HL-60/S4 treated with phorbol 12-myristate 13-acetate at 8.2 ng/mL for 4 days and 3 days (cell line): ENCODE results near the gene COLEC11.
"Not testable (repeated sequence)": the region's sequence is repeated elsewhere in the genome, so short reads cannot be mapped to it uniquely, and the experiment has no call there.

Source experiments
- in situ Hi-C: fragments of 300-500 bp; cut with MboI; formaldehyde crosslinking; loops from 2 replicates; pipeline ENCODE4 v1.15.0; 2022; ENCODE audit warnings: low sequenced_read_pairs

The COLEC11 gene

DNA sequence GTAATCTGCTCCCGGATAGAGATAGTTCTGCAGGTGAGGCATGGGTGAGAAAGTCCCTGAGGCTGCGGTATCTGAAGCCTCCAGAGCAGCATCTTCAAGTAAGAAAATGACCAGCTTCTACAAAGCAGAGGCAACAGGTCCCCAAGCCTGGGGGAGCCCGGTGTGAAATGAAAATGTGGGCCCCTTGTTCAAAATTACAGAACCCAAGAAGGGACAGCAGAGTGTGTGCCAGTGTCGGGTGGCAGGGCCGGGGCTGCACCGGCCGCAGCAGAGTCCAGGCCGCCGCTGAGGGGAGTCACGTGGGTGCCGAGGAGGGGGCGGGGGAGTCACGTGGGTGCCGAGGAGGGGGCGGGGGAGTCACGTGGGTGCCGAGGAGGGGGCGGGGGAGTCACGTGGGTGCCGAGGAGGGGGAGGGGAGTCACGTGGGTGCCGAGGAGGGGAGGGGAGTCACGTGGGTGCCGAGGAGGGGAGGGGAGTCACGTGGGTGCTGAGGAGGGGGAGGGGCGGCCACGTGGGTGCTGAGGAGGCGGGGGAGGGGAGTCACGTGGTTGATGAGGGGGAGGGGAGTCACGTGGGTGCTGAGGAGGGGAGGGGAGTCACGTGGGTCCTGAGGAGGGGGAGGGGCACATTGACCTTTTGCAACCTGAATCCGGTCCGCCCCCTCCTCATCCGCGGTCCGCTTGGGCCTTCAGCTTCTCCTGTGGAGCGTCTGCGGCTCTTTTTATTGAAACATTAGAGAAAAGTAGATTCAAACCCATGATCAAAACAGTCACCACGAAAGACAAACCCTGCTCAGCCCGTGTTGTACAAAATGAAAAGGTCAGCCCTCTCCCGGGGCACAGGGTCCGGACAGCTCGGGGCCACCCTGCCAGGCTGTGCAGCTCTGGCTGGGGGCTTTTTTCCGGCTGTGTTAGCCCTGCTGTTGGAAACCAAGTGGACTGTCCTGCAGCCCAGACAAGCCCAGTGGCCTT, 10.4 kb downstream of the COLEC11 start:
- in situ Hi-C loops: no loop called here

DNA sequence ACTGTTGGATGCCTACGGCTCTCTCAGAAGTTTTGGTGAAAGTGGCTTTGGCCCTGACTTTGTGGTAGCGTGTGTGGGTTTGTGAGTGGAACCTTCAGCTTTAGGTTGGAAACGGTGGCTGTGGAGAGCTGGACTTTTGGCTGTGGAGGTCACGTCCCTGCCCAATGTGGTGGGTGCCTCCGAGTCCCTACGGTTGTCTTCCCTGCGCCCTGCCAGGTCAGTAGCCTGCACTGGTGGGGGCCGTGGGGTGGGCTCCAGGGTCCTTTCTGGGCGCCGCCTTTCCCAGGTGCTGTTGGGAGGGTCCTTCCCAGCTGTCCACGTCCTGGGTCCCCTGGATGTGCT, 11.1 kb downstream of the COLEC11 start:
- in situ Hi-C loops: no loop called here

DNA sequence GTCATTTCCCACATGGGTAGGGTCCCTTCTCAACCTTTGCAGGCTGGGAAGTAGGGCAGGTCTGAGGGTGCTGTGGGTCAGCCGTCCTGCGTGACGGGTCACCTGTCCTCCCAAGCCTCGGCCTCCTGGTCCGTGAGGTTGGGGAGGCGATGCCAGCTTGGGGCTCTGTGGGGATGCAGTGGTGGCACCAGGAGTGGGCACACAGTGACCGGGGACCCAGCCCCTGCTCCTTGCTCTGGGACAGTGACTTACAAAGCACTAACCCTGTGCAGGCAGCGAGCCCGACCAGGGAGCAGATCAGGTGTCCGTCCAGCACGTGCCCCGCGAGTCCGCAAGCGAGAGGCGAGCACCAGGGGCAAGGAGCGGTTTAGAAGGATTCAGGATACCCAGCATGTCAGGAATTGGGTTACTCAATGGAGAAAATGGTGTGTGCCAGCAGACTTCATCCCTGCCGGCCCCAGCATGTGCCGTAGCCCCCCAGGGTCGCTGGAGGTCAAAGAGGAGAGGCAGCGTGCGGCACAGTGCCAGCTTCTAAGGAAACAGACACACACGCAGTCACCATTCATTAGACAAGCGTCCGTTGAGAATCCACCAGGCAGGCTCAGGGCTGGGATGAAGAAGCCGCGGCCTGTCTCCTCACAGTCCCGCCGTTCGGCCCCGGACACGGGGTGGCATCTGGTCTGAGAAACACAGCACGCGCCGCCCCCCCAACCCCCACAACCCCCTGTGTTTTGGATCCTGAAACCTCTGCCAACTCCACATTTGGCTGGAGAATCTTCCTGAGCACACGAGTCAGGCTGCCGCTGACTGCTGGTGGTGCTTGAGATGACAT, 11.7 kb downstream of the COLEC11 start:
- in situ Hi-C loops: no loop called here

DNA sequence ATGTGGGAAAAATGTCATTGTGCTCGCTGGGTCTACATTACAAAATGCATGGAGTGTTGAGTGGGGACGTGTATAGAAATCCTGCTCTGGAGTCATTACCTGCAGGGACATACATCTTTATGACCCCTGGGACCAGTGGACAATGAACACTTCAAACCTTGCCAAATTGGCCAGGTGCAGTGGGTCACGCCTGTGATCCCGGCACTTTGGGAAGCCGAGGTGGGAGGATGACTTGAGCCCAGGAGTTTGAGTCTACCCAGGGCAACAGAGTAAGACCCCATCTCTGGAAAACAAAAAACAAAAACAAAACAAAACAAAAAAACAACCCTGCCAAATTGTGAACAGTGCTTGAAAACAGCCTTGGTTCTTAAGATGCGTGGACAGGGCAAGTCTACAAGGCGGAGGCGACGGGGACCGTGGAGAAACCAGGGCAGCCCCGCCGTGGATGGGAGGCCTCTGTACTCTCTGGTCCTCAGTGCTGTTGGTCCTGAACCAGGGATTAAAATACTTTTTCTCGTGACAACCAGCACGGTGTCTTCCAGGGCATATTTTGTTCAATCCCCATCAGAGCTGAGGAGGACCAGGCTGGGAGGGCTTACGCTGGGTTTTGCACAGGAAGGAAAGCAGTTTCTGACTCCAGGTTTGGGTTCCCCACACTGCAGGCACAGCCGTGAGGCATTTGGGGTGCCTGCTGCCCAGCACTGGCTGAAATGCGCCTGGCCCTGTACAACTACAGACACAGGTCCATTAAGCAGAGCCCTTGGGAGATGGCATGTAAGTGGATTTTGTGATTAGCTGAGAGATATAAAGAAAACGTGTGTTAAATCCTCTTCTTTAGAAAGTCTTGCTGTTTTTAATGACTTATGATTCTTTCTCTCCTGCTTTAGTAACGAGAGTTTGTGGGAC, 13.7 kb downstream of the COLEC11 start:
- in situ Hi-C loops: no loop called here

GRCh38 chr2:3609279-3609673, 14.4 kb downstream of the COLEC11 start:
- in situ Hi-C loops: not testable (repeated sequence)

GRCh38 chr2:3610415-3610814, 15.5 kb downstream of the COLEC11 start:
- in situ Hi-C loops: no loop called here

DNA sequence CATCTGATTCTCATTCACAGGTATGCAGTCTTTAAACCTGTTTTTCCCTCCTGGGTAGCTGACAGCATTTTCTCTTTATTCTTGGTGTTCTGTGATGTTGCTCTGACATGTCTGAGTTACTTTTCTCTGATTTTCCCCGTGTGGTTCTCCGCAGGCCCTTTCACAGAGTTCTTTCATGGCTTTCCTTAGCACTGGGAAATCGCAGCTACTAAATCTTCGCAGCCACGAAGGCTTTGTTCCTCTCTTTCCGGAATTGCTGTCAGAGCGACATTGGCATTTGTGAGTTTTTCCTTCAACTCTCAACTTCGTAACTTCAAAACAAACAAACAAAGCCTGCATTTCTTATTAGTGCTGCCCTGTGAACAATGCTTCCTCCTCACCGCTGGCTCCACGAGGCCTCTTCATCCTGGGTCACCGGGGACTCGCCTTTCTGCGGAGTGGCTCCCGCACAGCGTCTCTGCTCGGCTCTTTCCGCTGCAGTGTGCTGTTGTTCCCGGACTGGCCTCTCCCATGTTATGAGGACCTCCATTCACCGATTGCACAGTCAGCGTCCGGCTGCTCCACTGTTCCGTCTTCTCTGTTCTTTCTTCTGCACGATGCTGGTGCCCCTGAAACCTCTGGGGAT, 16.1 kb downstream of the COLEC11 start:
- in situ Hi-C loops: no loop called here

DNA sequence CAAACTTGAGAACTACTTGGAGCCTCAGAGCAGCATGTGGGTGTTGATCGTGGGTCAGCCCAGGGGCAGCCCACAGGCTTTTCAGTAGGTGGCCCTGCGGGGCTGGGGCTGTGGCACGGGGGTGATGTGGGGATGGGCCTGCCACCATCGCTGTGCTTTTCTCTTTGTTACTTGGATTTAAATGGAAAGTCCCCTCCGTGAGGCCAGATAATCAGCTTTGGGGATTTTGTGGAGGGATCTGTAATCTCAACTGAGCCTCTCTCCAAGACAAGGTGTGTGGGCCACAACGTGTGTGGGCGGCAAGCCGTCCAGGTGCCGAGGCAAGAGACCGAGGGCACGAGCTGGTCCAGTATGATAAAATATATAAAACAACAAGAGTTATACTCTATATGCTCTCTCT, 16.7 kb downstream of the COLEC11 start:
- in situ Hi-C loops: no loop called here

- in situ Hi-C loops: no loop called here
Observed at GRCh38 chr2:3612639-3613523, 18.0 kb downstream of the COLEC11 start.

DNA sequence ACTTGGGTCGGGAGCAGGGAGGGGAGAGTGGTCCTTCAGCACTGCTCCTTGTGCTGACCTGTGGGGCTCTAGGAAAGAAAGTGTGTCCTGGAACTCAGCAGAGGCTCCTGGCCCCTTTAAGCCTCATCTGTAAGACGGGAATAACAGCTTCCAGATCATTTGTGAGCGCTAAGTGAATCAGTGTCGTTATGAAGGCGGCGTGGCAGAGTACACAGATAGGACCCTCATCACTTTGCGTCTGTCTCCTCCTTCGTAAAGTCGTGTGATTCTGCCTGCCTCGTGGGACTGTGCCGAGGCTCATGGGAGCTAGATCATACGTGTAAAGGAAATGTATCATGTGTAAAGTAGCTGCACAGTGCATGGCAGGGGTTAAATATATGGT, 18.6 kb downstream of the COLEC11 start:
- in situ Hi-C loops: no loop called here

DNA sequence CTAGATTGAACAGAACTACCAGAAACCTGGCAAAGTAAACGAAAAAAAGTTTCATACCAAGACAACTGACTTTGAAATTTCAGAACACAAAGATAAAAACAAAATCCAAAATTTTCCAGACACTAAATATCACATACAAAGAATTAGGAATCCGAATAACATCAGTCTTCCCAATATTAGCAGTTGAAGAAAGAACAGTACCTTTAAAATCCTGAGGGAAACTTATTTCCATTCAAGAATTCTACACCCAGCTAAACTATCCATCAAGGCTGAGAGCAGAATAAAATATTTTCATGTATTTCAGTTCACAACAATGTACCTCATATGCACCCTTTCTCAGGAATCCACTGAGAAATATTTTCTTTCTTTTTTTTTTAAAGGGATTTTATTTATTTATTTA, 19.8 kb downstream of the COLEC11 start:
- in situ Hi-C loops: not testable (repeated sequence)

DNA sequence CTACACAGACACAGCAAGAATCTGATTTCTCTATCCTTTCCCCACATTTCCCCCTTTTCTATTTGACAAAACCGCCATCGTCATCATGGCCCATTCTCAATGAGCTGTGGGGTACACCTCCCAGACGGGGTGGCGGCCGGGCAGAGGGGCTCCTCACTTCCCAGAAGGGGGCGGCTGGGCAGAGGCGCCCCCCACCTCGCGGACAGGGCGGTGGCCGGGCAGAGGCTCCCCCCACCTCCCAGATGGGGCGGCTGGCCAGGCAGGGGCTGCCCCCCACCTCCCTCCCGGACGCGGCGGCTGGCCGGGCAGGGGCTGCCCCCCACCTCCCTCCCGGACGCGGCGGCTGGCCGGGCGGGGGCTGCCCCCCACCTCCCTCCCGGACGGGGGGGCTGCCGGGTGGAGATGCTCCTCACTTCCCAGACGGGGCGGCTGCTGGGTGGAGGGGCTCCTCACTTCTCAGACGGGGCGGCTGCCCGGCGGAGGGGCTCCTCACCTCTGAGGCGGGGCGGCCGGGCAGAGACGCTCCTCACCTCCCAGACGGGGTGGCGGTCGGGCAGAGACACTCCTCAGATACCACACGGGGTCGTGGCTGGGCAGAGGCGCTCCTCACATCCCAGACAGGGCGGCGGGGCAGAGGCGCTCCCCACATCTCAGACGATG, 20.8 kb downstream of the COLEC11 start:
- in situ Hi-C loops: not testable (repeated sequence)

- in situ Hi-C loops: not testable (repeated sequence)
Observed at GRCh38 chr2:3616435-3617197, 21.7 kb downstream of the COLEC11 start.

- in situ Hi-C loops: no loop called here
Observed at GRCh38 chr2:3617198-3617890, 22.4 kb downstream of the COLEC11 start.

GRCh38 chr2:3618367-3618766, 23.5 kb downstream of the COLEC11 start:
- in situ Hi-C loops: no loop called here

GRCh38 chr2:3619033-3619432, 24.1 kb downstream of the COLEC11 start:
- in situ Hi-C loops: no loop called here

DNA sequence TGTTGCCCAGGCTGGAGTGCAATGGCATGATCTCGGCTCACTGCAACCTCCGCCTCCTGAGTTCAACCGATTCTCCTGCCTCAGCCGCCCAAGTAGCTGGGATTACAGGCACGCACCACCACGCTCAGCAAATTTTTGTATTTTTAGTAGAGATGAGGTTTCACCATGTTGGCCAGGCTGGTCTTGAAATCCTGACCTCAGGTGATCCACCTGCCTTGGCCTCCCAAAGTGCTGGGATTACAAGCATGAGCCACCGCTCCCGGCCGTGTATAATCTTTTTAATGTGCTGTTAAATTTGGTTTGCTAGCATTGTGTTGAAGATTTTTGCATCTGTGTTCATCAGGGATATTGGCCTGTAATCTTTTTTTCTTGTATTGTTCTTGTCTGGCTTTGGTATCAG, 24.7 kb downstream of the COLEC11 start:
- in situ Hi-C loops: not testable (repeated sequence)

DNA sequence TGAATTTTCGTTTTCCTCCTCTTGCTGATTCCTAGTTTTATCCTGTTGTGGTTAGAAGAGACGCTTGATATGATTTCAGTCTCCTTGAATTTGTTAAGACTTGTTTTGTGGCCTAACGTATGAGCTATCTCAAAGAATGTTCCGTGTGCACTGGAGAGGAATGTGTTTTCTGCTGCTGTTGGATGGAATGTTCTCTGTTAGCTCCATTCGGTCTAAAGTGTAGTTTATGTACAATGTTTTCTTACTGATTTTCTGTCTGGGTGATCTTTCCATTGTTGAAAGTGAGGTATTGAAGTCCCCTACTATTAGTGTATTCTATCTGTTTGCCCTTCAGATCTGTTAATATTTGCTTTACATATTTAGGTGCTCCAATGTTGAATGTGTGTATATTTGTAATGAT, 25.9 kb downstream of the COLEC11 start:
- in situ Hi-C loops: no loop called here
